GM23248 (cell line): ENCODE results near the gene TMEM116. TPM values are rescaled to one million over a fixed set of nuclear protein-coding genes. Genes with fewer than 3 reads are reported as not detected.

ENCODE experiments used
- DNase-seq: peaks from one replicate; pipeline ENCODE4 v3.0.0-alpha.2; 2015
- H2AFZ ChIP-seq: fragments of 200-600 bp; sonication (generic); 2 replicates; pipeline ENCODE4 v1.6.1; 2016; ENCODE audit warnings: antibody characterized with exemption
- H3F3A ChIP-seq: fragments of 200-600 bp; sonication (generic); 2 replicates; pipeline ENCODE4 v1.6.1; 2016; ENCODE audit warnings: mild to moderate bottlenecking, antibody characterized with exemption, mixed run types; ENCODE audit not compliant: insufficient read depth
- H3K27ac ChIP-seq: fragments of 200-600 bp; sonication (generic); 2 replicates; pipeline ENCODE4 v1.5.1; 2016; ENCODE audit warnings: mild to moderate bottlenecking
- H3K27me3 ChIP-seq: fragments of 200-600 bp; sonication (generic); replicated peaks from 2 replicates; pipeline ENCODE4 v1.6.1; 2016; ENCODE audit warnings: mild to moderate bottlenecking; ENCODE audit not compliant: insufficient read depth
- H3K36me3 ChIP-seq: fragments of 200-600 bp; sonication (generic); 2 replicates; pipeline ENCODE4 v1.6.1; 2016; ENCODE audit warnings: low read depth, mild to moderate bottlenecking
- H3K4me1 ChIP-seq: fragments of 200-600 bp; sonication (generic); 2 replicates; pipeline ENCODE4 v1.6.1; 2016; ENCODE audit warnings: mild to moderate bottlenecking; ENCODE audit not compliant: insufficient read depth
- H3K4me2 ChIP-seq: fragments of 200-600 bp; sonication (generic); one replicate; pipeline ENCODE4 v1.6.1; 2016; ENCODE audit warnings: mild to moderate bottlenecking; ENCODE audit not compliant: unreplicated experiment
- H3K4me3 ChIP-seq: fragments of 200-600 bp; sonication (generic); 2 replicates; pipeline ENCODE4 v1.5.1; 2016; ENCODE audit warnings: mild to moderate bottlenecking
- H3K79me2 ChIP-seq: fragments of 200-600 bp; sonication (generic); 2 replicates; pipeline ENCODE4 v1.6.1; 2016; ENCODE audit warnings: mild to moderate bottlenecking; ENCODE audit not compliant: insufficient read depth
- H3K9ac ChIP-seq: fragments of 200-600 bp; sonication (generic); 2 replicates; pipeline ENCODE4 v1.6.1; 2016; ENCODE audit warnings: mild to moderate bottlenecking
- H3K9me2 ChIP-seq: fragments of 200-600 bp; sonication (generic); 2 replicates; pipeline ENCODE4 v1.6.1; 2016; ENCODE audit warnings: mixed run types, mild to moderate bottlenecking, moderate library complexity; ENCODE audit not compliant: insufficient read depth
- H3K9me3 ChIP-seq: fragments of 200-600 bp; sonication (generic); one replicate; pipeline ENCODE4 v1.6.1; 2017; ENCODE audit warnings: low read depth
- H4K20me1 ChIP-seq: fragments of 200-600 bp; sonication (generic); 2 replicates; pipeline ENCODE4 v1.6.0; 2016; ENCODE audit not compliant: insufficient read depth
- EZH2 ChIP-seq: fragments of 200-600 bp; sonication (generic); IDR thresholded peaks from 2 replicates; pipeline ENCODE4 v1.6.1; 2018; ENCODE audit warnings: antibody characterized with exemption, mild to moderate bottlenecking; ENCODE audit not compliant: insufficient read depth, poor library complexity, severe bottlenecking
- EZH2phosphoT487 ChIP-seq: fragments of 200-600 bp; sonication (generic); IDR thresholded peaks from 2 replicates; pipeline ENCODE4 v1.6.1; 2018; ENCODE audit warnings: antibody characterized with exemption, moderate library complexity, mild to moderate bottlenecking, low read depth; ENCODE audit not compliant: insufficient read depth
- WGBS, 2 experiments: methylation state at CpG; one replicate each; pipeline ENCODE4 v1.1.6; 2015 to 2017; ENCODE audit warnings: low lambda C conversion rate in 2 of 2, low coverage in 1 of 2; ENCODE audit errors: missing lambda C conversion rate in 2 of 2; 5-methylcytosine and 5-hydroxymethylcytosine counted together
- in situ Hi-C: fragments of 300-500 bp; cut with MboI; formaldehyde crosslinking; loops from 2 replicates; pipeline ENCODE4 v1.15.0; 2020
- microRNA-seq: library from miRNA; unstranded; fragments of <30 nt; microRNA quantifications from one replicate; pipeline ENCODE4, GENCODE V29; 2016; ENCODE audit warnings: borderline number of aligned reads
- polyA plus RNA-seq: library from polyadenylated mRNA; unstranded; fragments of >200 nt; fragmentation: Nextera tagmentation; extraction: Ambion mirVana; gene quantifications from 2 replicates; pipeline ENCODE4 v1.2.1, GENCODE V29; 2016
- small RNA-seq: library from RNA; depleted of rRNA; stranded (forward); fragments of <200 nt; gene quantifications from one replicate; pipeline ENCODE3, GENCODE V24; 2014; ENCODE audit warnings: low read depth, low replicate concordance
- total RNA-seq: library from RNA; depleted of rRNA; stranded (reverse); fragments of >200 nt; shearing (Covaris generic); gene quantifications from 2 replicates; pipeline ENCODE4 v1.2.3, GENCODE V29; 2014; rRNA removed

The TMEM116 gene
- total and polyA plus RNA-seq, 2 experiments from 2014 or later, result 10.7 to 17.1 TPM

DNA sequence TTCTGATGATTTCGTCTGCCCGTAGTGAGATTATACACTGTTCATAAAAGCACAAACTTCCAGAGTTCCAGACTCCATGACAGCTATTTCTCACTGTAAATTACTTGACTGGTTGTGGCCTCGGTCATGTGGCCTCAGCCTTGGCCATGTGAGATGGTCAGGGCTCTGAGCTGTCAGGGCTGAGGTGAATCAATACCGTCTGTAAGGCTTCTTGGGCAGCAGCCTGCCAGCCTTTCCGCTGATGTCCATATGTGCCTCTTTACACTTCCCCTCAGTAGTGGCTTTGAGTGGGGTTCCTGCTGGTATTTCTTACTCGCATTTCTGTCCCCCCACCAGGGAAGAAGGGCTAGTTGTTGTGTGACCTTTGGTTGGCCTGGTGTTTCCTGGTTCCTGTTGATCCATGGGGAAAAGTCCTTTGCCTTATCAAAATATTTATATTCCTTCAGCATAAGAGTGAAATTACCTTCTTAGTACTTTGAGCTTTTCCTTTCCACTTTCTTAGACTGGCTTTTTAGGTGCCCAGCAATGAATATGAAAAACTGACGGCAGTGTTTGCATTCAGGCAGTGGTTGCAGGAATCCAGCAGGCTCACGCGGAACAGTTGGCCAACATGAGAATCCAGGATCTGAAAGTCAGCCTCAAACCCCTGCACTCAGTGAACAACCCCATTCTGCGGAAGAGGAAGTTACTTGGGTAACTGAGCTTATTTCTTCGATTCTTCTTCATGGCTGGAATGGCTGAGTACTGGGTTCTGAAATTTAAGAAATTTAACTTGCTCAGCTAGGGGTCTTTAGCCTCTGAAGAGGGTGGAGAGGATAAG, 124.8 kb downstream of the TMEM116 start:
- Histone ChIP-seq H3K4me1 (no peaks in the 10 kb centered on the region), H3K36me3 (peaks cover 35% of the 10 kb centered on the region), H3K9ac (no peak overlapping the region), H3K4me2 (no peak overlapping the region), H4K20me1 (no peaks in the 10 kb centered on the region), H3F3A (no peaks in the 10 kb centered on the region), H3K9me2 (no peaks in the 10 kb centered on the region), H3K4me3 (no peak overlapping the region), H3K27ac (no peak overlapping the region), H2AFZ (no peak overlapping the region), H3K79me2 (no peaks in the 10 kb centered on the region), H3K27me3 (no peaks in the 10 kb centered on the region), H3K9me3 (no peaks in the 10 kb centered on the region)
- WGBS, 2 experiments, result 91 to 94% methylated on average over 11 of the region's 11 CpGs
- in situ Hi-C loops, result no loop called here
- no peak for DNase-seq
- TF ChIP-seq EZH2phosphoT487, result no peak
- TF ChIP-seq EZH2, result no peak

DNA sequence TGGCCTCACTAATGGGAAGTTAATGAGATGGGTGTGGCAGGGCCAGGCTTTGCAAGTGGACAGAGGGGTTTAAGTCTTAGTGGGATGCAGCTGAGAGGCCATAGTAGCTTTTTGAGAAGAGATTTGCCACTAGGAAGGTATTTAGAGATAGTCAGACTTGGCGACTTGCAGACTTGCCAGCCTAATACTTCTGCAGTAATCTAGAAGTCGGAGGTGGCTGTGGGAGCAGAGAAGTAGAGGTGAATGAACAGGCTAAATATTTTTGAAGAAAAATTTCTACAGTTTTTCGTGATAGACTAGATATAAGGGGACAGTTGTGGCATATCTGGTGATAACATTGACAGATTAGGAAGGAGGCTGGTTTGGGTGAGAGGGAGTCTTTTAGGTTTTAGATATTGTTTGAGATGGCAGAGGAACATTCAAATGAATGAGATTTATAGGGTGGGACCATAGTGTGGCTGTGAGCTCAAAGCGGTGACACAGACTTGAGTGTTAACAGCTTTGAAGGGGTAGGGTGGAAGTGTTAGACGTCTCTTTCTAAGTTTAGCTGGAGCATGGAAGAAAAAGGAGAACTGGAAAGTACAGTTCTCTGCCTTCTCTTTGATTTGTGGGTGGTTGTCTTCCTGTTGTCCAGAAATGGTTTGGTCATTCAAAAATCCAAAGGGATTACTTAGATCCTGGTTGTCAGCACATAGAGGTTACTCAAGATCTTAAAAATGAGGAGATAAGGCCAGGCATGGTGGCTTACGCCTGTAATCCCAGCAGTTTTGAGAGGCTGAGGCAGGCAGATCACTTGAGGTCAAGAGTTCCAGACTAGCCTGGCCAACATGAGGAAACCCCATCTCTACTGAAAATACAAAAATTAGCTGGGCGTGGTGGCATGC, 126.1 kb downstream of the TMEM116 start:
- H3K27me3 ChIP-seq, result no peaks in the 10 kb centered on the region
- no peak overlapping the region for H3K9ac ChIP-seq
- H3K36me3 ChIP-seq, result peaks cover 26% of the 10 kb centered on the region
- DNase-seq, result no peak
- 96 to 98% methylated on average over 7 of the region's 7 CpGs for WGBS, 2 experiments
- no peaks in the 10 kb centered on the region for H3K79me2 ChIP-seq
- no peak overlapping the region for H2AFZ ChIP-seq
- in situ Hi-C loops, result no loop called here
- H3K27ac ChIP-seq, result no peak overlapping the region
- H4K20me1 ChIP-seq, result no peaks in the 10 kb centered on the region
- H3K9me2 ChIP-seq, result no peaks in the 10 kb centered on the region
- H3K4me1 ChIP-seq, result no peaks in the 10 kb centered on the region
- H3K9me3 ChIP-seq, result no peaks in the 10 kb centered on the region
- no peak overlapping the region for H3K4me3 ChIP-seq
- no peak overlapping the region for H3K4me2 ChIP-seq
- no peak for TF ChIP-seq EZH2
- TF ChIP-seq EZH2phosphoT487, result no peak
- H3F3A ChIP-seq, result no peaks in the 10 kb centered on the region

DNA sequence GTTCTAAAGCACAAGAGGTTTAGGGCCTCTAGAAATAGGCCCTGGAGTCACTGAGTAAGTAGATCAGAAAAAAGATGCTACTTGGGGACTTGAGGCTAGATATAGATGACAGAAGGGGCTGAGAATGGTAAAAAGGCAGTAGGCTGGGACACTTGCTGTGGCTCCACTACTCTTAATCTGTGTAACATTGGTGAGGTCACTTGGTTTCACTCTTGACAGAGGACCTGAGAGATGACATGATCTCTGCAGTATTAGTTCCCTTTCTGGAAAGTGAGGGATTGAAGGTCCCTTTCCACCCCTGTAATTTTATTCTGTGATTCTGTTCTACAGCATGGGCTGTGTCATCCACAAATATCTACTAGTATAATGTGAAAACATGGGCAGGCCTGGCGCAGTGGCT, 131.2 kb downstream of the TMEM116 start:
- no peak for DNase-seq
- Histone ChIP-seq H3F3A (no peaks in the 10 kb centered on the region), H3K4me1 (no peaks in the 10 kb centered on the region), H3K9ac (no peak overlapping the region), H4K20me1 (no peaks in the 10 kb centered on the region), H2AFZ (no peak overlapping the region), H3K36me3 (peaks cover 21% of the 10 kb centered on the region), H3K27me3 (no peaks in the 10 kb centered on the region), H3K27ac (no peak overlapping the region), H3K4me2 (no peak overlapping the region), H3K9me3 (no peaks in the 10 kb centered on the region), H3K9me2 (no peaks in the 10 kb centered on the region), H3K79me2 (peaks cover 27% of the 10 kb centered on the region), H3K4me3 (no peak overlapping the region)
- no peak for TF ChIP-seq EZH2
- in situ Hi-C loops, result no loop called here
- WGBS, 2 experiments, result 100% methylated on average over 1 of the region's 1 CpG

Small RNAs within 50 kb of the gene (microRNA-seq; reads per million reads assigned to microRNA genes)
- gene MIR3657, result not detected

Small RNAs within 50 kb of the gene (small RNA-seq; reads per million reads assigned to genes)
- gene AC004024.1, result not detected
- gene MIR3657, result not detected

Other genes starting within 250 kb of the TMEM116 start
- 21.7 and 22.3 TPM in 2 replicates for gene ALDH2, start 246.2 kb downstream of the TMEM116 start, total RNA-seq
- 38.5 and 41.2 TPM in 2 replicates for gene ALDH2, start 246.2 kb downstream of the TMEM116 start, polyA plus RNA-seq
- 31.2 and 33.0 TPM in 2 replicates for gene MAPKAPK5, start 170.9 kb downstream of the TMEM116 start, total RNA-seq
- gene MAPKAPK5, start 170.9 kb downstream of the TMEM116 start, polyA plus RNA-seq, result 23.1 and 25.3 TPM in 2 replicates
- gene ERP29, start 261 bp upstream of the TMEM116 start, total RNA-seq, result 61.4 and 65.5 TPM in 2 replicates
- 83.6 and 87.0 TPM in 2 replicates for gene ERP29, start 261 bp upstream of the TMEM116 start, polyA plus RNA-seq
- gene NAA25, start 95.6 kb upstream of the TMEM116 start, total RNA-seq, result 15.2 and 17.8 TPM in 2 replicates
- 16.1 and 17.2 TPM in 2 replicates for gene NAA25, start 95.6 kb upstream of the TMEM116 start, polyA plus RNA-seq
- 31.7 and 42.1 TPM in 2 replicates for gene TRAFD1, start 112.4 kb upstream of the TMEM116 start, total RNA-seq
- gene TRAFD1, start 112.4 kb upstream of the TMEM116 start, polyA plus RNA-seq, result 34.2 and 36.5 TPM in 2 replicates